Stimulated activated CD4-positive, alpha-beta T cell treated with anti-CD3 and anti-CD28 coated beads, Interleukin-1b, Interleukin-23, amount 100 ng/mL, for 4 hours (primary cell): ENCODE results near the gene SEMA6A.

Source experiments
- DNase-seq, 2 donors: peaks; one replicate each; pipeline ENCODE4 v3.0.0-alpha.2; 2020; ENCODE audit warnings: low read depth in 2 of 2

SEMA6A gene

DNA sequence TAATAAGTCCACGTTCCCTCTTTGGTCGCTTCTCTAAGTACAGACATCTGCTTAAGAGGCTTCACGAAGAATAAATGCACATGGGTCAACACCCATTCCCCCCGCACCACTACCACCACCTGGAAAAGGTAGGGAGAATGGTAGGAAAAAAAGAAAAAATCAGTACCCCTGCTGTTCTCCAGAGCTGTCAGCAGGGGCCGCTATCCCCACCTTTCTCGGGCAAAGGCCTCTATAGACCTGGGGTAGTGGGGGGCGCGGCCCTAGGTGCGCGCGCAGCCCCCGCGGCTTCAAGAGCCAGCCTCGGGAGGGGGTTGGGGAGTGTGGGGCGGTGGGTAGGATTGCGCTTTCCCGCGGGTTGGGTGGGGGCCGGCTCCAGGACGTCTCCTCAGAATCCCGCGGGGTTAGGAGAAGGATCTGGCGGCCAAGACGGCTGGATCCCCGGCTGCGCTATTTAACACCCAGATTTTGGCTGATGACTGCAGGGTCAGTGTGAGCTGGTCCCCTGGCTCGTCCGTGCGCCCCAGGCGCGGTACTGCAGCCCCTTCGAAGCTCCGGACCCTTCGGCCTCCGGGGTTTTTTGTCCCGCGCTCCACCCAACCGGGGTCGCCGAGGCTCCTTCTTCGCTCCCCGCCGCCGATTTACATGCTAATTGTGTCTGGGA, 1.6 kb upstream of the SEMA6A start:
- DNase-seq = peak in 1 of 2 donors; percentile 19

DNA sequence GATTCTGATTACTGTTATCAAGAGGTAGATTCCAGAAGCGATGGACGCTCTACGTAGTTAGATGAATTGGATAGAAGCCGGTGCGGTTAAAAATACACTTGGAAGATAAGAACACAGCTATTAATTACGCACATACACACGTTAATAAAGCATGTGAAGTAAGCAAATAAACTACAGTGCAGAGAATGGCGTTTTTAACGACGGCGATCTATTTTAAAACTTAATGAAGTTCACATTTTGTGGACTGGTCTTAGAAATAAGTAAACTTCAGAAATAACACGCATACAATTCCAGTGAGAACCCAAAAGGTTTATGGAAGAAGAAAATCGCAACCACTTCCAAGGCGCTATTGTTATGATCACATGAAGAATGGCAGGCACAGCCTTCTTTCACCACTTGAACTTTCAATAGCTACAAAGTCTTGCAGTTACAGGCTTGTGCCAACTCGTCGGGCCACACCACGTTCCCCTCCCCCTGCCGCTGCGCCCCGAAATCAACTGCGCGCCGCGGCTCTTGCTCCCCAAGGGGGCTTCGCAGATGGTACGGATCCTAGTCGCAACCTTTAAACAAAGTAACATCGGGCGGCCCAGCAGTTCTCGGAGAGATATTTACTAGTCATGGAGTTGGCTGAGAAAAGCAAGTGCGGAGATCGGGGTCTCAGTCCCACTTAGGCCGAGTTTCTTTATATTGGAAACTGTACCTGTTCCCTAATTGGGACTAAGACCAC, 866 bp upstream of the SEMA6A start:
- no peak for DNase-seq

DNA sequence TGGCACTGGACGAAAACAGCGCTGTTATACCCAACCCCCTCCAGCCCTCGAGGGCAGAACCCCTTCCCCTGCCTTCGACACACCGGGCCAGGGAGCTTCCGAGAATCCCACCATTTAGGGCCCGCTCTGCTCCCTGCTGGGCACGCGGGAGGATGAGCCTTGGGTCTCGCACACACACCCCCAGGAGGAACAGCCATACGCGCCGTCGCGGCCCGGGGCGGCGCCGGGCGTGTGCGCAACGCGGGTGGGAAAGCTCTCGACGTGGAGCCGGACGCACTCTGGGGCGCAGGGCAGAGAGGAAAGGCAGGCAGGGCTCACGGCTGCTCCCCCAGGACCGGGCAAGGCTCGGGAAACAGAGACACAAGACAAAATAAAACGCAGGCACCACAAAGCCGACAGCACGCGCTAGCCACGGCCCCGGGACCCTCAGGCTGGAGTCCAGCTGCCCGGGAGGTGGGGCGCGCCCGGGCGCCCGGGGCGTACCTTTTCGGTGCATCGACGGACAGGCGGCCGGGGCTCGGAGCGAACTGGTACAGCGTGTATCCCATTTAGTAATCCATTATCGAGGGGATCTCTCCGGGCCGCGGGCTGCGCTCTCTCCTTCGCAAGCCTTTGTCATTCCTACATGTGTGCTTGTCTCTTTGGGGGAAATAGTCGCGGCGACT, 789 bp downstream of the SEMA6A start:
- no peak for DNase-seq

DNA sequence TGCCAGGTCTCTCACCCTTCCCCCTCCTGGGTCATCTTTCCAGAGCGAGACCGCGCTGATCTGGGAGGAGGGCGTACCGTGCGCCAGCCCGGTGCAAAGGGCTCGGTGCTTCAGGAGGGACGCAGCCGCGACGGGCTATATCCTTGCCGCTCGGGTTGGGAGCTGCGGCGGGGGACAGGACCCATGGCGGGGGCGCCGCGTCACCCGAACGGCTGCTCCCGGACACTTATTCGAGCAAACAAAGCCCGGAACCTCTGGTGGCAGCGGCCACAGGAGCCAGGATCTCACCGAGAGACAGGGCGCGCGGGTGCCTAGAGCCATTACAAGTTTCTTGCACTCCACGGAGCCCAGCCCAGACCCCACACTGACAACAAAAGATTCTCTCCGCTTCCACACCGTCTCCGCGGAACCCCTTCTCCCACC, 1.3 kb downstream of the SEMA6A start:
- no peak for DNase-seq

DNA sequence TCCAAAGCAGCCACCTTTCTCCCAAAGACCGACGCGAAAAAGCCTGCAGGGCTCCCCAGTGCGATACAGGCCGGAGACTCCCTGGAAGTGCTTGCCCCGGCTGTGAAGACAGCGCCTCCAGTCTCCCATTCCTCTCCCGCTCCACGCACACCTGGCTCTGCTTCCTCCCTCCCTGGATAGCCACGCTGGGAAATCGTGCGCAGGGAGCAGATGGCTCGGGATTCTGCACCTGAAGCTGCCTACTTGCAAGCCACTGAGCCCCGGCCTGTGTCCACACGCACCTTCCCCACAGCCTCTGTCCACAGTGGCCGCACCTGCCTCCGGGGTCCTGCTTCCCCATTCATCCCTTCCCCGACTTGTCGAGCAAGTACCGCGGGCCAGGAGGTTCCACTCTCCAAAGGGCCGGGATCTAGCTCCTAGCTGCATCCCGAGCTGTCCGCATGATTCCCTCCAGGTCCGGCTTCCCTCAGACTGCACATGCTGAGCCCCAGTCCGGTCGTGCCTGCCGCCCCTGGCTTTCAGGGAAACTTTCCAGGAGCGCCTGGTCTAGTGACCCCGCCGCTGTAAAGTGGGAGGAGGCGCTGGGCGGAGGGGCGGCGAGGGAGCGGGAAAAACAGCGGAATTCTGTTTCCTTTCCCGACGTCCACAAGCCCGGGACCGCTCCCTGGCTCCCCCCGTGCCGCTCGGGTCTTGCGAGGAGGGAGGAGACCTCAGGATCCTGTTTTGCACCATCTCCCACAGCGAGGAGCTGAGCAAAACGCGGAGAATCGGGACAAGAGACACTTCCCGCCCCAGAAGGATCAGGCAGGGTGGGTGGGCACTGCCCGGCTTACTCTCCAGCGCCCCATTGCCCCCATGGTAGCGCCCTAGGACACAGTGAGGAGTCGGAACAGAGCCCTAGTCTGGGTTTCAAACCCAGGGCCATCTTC, 2.0 kb downstream of the SEMA6A start:
- DNase-seq = no peak

DNA sequence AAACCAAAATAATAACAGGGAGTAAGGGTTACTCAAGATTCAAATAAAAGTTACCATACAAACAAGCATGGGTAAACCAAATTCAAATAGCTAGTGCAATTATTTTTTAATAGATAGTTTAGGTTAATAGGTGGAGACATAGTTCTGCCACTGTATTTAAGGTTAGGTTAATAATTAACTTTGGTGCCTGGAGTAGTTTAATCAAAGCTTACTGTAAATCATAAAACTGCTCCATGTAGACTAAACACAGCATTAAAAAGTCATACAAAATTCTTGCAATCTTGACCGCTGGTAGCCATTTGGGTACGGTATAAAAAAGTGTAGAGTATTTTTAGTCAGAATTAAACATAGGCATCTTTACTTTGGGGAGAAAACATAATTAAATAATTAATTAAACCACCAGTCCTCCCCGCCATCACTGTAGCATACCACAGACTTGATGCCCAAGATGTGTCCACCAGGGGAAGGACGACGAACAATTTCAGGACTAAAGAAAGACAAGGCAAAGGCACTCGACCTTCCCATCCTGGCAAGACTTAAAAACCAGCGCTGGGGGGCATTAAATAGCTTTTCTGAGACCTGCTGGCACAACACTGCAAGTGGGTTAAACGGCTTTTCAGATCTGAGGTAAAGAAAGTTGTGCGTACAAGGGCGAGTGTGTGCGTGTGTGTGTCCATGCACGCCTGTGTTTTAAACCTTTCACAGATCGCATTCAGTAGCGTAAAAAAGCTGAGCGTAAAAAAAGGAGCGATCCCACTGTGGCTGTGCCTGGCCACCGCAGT, 2.9 kb downstream of the SEMA6A start:
- DNase-seq = no peak

DNA sequence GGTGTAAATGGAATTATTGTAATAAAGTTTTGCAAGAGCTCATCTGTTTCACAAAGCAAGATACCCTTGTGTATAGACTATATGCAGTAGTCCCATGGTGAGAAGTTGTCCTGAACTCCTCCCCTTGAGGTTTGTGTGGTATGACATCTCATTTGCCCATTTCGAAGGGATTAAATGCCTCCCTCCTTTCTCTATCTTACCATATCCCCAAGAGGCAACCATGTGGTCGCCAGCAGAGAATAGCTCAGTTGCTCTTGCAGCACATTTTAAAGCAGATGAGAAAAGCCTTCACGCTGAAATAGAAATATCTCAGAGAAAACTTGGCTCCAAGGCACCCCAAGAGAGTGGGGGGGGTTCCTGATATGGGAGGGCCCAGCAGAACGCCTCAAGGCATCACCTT, 4.6 kb downstream of the SEMA6A start:
- DNase-seq = no peak

DNA sequence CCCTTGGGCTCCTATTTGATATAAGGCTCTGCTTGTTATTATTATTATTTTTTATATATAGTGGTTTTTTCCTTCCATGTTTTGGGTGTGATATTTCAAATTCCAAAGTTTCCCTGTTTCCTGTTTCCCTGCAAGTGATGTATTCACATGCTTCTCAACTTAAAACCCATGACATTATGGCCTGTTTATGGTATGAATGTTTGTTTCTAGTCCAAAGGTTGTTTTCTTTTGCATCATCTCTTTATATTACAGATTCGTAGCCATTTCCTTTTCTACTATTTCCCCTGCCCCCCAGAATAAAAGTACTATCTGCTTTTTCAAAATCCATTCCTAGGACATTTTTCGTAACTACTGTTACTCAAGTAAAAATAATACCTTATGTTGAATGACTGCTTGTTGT, 7.5 kb downstream of the SEMA6A start:
- DNase-seq = no peak

DNA sequence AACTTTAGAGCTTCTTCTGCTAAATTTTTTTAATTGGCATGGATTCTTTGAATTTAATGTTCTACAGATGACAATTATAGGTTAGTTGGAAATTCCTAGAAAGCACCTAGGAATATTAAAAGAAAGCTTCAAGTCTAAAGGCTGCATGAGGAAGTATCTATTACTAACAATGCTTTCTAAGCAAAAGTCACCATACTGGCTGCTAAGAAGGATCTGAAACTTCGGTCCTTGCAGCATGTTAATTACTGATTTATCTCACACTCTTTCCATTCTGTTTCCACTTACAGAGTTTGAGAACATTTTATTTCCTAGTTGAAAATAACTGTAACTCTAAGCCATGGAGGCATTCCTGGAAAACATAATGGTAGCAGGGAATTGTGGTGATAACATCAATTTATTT, 8.4 kb downstream of the SEMA6A start:
- DNase-seq = no peak

DNA sequence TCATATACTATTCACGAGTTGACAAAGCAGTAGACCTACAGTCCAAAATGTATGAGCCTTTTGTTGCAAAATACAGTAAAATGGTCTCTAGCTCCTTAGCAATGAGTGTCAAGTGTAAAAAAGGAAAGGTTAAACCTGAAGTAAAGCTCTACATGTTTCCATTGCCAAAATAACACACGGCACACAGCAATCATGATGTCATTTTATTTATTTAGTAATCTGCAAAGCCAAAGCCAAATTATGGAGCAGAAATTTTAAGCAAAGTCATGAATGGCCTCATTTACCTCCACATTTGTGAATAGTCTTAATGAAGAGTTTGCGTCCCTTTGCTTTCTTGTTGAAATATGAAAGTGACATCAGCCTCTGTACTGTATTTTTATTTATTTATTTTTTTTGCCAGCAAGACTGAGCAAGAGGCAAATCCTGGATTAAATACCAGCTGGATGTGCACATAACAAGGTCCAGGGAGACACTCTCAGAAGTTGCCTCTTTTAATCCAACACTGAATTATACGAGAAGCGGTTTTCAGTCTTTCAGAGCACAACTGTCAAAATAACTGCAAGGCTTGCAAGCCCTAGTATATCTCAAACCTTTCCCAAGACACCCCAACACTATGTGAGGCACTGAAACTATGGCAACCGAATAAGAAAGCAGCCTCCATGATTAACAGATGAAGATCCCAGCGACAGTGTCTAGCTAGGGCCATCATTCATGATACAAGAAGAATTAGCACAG, 9.7 kb downstream of the SEMA6A start:
- DNase-seq = no peak

DNA sequence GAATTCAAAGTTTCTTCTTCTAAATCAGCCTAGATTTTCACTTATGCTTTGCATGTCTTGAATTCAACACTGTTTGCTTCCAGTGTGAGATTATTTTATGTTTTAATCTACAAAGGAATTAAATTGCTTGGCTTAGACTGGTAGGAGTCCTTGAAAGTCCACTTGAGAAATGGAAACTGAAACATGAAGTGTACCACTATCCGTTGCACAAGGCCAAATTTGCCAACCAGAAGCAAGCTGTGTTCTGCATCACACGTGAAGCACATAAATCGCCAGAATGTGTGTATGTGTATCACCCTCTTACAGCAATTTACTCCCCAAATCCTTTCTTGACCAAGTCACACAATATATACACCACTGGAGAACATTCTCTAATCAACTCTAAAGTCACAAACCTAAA, 10.3 kb downstream of the SEMA6A start:
- DNase-seq = no peak

DNA sequence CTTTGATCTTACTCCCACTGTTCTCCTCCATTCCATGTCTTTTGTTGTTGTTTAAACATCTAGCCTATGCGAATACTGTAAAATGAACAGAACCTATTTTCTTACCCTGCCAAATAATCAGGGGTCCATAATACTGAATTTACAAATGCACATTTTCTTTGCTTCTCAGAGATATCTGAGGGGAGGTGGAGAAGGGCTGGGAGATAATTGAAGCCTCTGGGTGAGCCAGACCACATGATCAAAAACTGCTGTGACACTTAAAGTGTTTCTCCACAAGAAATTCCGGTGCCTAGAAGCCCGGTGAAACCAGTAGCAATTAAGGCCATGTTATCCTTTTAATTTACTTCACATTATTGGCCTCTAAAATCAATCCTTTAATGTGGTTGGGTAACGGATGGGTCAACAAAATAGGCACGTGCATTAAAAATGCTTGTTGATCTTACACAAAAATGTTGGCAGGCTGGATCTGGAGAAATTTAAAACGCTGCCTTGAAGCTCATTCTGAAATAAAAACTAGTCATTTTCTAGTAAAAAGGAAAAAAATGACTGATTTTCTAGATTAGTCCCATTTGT, 10.8 kb downstream of the SEMA6A start:
- no peak for DNase-seq

DNA sequence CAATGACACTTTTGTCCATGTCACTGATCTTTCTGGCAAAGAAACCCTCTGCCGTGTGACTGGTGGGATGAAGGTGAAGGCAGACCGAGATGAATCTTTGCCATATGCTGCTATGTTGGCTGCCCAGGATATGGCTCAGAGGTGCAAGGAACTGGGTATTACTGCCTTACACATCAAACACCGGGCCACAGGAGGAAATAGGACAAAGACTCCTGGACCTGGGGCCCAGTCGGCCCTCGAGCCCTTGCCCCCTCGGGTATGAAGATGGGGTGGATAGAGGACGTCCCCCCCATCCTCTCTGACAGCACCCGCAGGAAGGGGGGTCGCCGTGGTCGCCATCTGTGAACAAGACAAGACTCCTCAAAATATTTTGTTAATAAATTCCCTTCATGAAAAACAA, 12.0 kb downstream of the SEMA6A start:
- DNase-seq = no peak

DNA sequence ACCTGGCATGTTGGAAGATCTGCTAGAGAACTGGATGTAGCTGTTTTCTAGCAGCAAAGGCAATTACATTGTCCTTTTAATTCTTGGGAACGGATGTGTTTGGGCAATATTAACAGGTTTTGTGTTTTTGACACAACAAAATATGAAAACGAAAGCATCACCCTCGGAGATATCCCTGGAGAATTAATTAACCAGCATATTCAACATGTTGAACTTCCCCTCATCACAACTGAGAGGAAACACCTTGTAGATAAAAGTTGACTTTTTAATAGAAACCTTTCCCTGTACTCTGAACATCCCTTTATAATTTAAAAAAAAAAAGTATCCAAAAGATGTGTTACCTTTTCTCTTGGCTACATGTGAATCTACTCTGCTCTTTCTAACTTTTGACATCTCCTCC, 13.0 kb downstream of the SEMA6A start:
- DNase-seq = no peak

DNA sequence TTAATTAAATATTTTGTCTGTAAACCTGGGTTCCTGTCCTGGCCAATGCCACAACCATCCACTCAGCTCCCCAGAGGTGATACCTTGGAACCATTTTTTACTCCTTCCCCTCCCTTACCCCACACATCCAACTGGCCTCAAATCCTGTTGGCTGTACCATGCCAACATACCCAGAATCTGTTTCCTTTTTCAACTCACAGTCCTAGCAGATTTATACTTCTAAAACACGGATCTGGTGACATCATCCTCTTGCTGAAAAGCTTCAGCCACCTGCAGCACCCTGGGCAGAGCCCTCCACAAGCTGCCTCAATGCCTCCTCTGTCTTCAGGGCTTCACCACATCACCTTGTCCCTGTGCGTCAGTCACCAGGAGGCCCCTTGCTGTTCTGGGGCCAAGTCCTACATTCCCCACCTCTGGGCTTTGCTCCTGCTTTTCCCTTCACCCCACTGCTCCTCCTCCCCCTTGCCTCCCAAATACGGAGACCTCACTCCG, 14.9 kb downstream of the SEMA6A start:
- no peak for DNase-seq

DNA sequence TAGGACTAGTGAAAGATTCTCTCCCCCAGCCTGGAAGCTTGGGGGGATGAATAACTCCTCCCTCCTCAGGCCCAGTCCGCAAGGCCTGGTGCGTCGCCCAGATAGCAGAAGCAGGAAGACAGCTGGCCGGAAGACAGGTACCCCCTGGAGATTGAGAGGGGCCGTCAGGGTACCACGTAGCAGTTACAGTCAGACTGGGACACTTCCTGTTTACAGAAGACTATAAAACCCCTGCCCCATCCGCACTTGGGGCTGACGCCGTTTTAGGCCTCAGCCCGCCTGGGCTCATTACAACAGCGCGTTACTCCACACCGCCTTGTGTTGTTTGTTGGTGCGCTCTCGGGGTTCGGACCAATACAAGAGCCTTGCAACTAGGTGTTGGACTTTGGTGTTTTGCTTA, 15.4 kb downstream of the SEMA6A start:
- DNase-seq = no peak

DNA sequence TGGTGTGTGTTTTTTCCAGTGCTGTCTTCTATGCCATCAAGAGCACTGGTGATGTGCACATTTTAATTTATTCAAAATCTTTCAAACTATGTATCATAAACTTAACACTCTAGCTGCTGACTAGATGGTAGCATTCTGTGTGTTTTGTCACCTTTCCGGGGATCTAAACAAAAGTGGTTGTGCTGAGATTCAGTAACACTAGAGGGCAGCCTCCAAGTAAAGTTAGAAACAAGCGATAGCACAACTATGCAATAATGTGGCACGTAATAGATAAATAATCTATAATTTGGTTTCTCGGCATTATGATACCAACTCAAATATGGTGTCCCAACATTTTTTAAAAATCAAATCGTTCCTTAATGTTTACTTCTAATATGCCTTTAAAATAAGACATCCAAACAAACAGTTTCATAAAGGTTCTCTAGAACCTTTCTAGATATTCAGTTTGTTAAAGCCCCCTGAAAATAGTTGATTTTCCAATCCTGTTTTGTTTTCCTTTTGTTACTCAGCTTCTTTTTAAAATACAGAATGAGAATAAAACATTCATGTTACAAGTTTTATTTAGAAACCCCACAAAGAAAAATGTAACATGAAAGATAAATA, 16.9 kb downstream of the SEMA6A start:
- DNase-seq = no peak

DNA sequence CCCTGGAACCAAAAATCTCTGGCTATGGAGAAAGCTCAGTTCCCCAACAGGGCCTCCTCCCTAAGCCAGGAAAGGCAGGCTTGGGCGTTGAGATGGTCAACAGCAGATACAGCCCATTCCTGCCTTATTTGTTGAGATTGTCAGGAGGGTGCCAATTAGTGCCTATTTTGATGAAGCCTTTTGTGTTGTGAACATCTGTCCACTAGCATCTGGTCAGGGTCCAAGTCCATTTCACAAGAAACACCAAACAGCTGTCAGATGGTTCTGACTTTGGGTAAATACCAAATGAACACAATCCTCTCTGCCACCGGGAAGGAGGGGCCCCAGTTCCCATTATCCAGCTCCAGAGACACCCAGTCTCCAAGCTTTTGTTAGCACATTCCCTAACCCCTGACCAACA, 19.9 kb downstream of the SEMA6A start:
- no peak for DNase-seq

DNA sequence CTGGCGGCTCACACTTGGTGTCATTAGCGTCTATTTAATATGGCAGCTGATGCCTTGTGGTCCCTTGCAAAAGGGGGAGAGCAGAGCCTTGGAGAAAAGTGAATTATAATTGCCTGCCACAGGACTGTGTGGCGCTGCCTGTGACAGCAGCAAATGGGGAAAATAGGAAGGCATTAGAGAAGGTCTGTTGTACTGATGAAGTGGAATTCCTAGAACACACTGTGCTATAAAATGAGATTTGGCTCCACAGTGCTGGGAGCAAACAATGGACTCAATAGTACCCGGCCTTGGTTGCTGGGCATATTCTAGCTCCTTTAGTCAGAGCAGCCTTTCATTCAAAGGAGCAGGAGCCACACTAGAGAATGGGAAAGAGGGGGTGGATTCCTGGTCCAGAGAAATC, 21.3 kb downstream of the SEMA6A start:
- DNase-seq = no peak

DNA sequence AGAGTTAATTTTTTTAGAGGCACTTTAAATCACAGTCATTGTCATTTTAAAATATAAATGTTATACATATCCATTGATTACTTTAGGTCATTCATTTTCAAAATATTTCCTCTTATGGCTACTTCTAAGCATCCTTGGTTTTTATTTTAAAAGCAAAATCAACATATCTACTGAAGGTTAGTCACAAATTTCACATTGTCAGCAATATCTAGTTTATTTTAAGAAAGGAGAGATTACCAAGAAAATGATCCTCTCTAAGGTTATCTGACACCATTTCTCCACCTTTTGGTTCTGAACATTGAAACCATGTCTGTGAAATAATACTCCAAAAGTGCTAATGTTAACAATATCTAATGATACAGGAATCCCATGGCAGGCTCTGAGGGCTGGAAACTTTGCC, 24.5 kb downstream of the SEMA6A start:
- no peak for DNase-seq
